Measurements from ENCODE around the gene ANO9.

ANO9 gene, protein sequence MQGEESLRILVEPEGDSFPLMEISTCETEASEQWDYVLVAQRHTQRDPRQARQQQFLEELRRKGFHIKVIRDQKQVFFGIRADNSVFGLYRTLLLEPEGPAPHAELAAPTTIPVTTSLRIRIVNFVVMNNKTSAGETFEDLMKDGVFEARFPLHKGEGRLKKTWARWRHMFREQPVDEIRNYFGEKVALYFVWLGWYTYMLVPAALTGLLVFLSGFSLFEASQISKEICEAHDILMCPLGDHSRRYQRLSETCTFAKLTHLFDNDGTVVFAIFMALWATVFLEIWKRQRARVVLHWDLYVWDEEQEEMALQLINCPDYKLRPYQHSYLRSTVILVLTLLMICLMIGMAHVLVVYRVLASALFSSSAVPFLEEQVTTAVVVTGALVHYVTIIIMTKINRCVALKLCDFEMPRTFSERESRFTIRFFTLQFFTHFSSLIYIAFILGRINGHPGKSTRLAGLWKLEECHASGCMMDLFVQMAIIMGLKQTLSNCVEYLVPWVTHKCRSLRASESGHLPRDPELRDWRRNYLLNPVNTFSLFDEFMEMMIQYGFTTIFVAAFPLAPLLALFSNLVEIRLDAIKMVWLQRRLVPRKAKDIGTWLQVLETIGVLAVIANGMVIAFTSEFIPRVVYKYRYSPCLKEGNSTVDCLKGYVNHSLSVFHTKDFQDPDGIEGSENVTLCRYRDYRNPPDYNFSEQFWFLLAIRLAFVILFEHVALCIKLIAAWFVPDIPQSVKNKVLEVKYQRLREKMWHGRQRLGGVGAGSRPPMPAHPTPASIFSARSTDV

GRCh38 chr11:441418-442274 lies at the start of gene ANO9:
Gene ANO9, minus strand, starts transcription at chr11:442011. Its CDS starts 85 bp downstream, at chr11:441926.
- H3K27me3 ChIP-seq (ENCODE audit: insufficient read depth, low read depth, severe bottlenecking): no peaks in the 10 kb centered on the region
- H3K4me3 ChIP-seq (ENCODE audit: low read depth, low read length): no peak within 1 kb of the TSS
- DNase-seq: peak; percentile 49
- H3K9me3 ChIP-seq (ENCODE audit: severe bottlenecking): no peaks in the 10 kb centered on the region
- no peak within 1 kb of the TSS for H3K27ac ChIP-seq
- no peaks in the 10 kb centered on the region for H3K36me3 ChIP-seq
- TF ChIP-seq, protein P1, sequence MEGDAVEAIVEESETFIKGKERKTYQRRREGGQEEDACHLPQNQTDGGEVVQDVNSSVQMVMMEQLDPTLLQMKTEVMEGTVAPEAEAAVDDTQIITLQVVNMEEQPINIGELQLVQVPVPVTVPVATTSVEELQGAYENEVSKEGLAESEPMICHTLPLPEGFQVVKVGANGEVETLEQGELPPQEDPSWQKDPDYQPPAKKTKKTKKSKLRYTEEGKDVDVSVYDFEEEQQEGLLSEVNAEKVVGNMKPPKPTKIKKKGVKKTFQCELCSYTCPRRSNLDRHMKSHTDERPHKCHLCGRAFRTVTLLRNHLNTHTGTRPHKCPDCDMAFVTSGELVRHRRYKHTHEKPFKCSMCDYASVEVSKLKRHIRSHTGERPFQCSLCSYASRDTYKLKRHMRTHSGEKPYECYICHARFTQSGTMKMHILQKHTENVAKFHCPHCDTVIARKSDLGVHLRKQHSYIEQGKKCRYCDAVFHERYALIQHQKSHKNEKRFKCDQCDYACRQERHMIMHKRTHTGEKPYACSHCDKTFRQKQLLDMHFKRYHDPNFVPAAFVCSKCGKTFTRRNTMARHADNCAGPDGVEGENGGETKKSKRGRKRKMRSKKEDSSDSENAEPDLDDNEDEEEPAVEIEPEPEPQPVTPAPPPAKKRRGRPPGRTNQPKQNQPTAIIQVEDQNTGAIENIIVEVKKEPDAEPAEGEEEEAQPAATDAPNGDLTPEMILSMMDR (IDR thresholded peaks at IDR 0.05; ENCODE audit: low read depth, low read length): no peak

DNA sequence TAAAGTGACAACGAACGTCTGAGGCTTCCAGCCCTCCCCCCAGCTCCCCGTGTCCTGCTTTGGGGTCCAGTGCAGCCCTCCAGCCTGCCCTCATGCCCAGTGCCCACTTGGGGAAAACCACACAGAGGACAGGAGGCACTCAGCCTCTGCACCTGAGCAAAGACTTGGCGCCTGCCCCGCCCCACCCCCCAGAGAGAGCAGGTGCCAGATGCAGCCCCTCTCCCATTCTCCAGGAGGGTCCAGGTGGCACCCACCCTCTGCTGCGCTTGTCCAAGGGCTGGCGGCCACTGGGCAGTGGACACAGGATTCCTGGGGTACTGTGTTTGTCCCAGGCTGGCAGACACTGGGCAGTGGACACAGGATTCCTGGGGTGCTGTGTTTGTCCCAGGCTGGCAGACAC lies 49.5 kb upstream of the ANO9 start:
- Histone ChIP-seq H3K9me3 (ENCODE audit: severe bottlenecking) (no peaks in the 10 kb centered on the region), H3K4me3 (ENCODE audit: low read depth, low read length) (no peak overlapping the region), H3K27ac (no peak overlapping the region), H3K27me3 (ENCODE audit: insufficient read depth, low read depth, severe bottlenecking) (no peaks in the 10 kb centered on the region), H3K36me3 (peaks cover 50% of the 10 kb centered on the region)
- no peak for DNase-seq
- TF ChIP-seq, protein P1 (IDR thresholded peaks at IDR 0.05; ENCODE audit: low read depth, low read length): no peak

DNA sequence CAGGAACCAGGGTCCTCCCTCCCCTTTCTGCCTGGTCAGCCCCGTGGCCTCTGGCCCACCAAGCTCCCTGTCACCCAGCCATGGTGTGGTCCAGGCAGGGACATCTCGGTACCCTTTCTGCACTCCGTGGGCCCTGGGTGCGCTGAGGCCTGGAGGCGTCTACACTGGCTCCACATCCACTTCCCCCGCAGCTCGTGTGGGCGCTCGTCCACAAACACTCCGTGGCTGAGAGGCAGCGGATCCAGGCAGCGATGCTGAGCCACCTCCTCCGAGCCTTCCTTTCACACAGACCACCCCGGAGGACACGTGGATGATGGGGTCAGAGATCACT lies 49.1 kb upstream of the ANO9 start:
- H3K27ac ChIP-seq: no peak overlapping the region
- H3K36me3 ChIP-seq: peaks cover 45% of the 10 kb centered on the region

DNA sequence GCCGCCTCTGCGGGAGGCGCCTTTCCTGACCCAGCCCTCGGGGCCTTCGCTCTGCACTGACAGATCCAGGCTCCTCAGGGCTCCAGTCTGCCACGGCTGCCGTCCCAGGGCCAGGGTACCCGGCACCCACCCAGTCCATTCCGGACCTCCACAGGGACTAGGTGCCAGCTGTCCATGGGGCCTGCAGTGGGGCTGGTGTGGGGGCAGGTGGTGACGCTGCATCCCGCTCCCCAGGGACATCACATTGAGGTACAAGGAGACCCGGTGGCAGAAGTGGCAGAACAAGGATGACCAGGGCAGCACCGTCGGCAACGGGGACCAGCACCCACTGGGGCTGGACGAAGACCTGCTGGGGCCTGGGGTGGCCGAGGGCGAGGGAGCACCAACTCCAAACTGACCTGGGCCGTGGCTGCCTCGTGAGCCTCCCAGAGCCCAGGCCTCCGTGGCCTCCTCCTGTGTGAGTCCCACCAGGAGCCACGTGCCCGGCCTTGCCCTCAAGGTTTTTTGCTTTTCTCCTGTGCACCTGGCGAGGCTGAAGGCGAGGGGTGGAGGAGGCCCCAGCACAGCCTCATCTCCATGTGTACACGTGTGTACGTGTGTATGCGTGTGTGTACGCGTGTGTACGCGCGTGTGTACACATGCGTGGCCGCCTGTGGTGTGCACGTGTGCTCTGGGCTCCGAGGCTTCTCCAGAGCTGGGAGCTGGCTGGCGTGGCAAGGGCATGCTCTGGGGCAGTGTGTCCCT lies 48.5 kb upstream of the ANO9 start:
- no peak overlapping the region for H3K4me3 ChIP-seq (ENCODE audit: low read depth, low read length)
- DNase-seq: no peak
- H3K36me3 ChIP-seq: peaks cover 40% of the 10 kb centered on the region
- H3K9me3 ChIP-seq (ENCODE audit: severe bottlenecking): no peaks in the 10 kb centered on the region
- TF ChIP-seq, protein P1 (IDR thresholded peaks at IDR 0.05; ENCODE audit: low read depth, low read length): no peak
- H3K27ac ChIP-seq: no peak overlapping the region
- no peaks in the 10 kb centered on the region for H3K27me3 ChIP-seq (ENCODE audit: insufficient read depth, low read depth, severe bottlenecking)

More for the DNA sequence above, 49.1 kb upstream of the ANO9 start:
- TF ChIP-seq, protein P1 (IDR thresholded peaks at IDR 0.05; ENCODE audit: low read depth, low read length): no peak
- Histone ChIP-seq H3K9me3 (ENCODE audit: severe bottlenecking) (no peaks in the 10 kb centered on the region), H3K27me3 (ENCODE audit: insufficient read depth, low read depth, severe bottlenecking) (no peaks in the 10 kb centered on the region), H3K4me3 (ENCODE audit: low read depth, low read length) (no peak overlapping the region)
- DNase-seq: no peak

DNA sequence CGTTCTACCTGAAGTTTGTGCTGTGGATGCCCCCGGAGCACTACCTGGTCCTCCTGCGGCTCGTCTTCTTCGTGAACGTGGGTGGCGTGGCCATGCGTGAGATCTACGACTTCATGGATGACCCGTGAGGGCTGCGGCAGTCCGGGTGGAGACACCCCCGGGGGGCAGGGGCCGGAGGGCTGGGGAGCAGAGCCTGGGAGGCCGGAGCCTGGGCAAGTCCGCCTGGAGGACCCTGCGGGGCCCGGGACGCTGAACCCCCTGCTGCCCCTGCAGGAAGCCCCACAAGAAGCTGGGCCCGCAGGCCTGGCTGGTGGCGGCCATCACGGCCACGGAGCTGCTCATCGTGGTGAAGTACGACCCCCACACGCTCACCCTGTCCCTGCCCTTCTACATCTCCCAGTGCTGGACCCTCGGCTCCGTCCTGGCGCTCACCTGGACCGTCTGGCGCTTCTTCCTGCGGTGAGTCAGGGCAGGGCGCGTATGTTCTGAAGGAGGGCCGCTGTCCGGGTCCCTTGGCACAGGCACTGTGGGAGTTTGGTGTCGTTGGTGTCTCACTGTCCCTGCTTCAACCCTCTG lies 47.9 kb upstream of the ANO9 start:
- H3K27me3 ChIP-seq (ENCODE audit: insufficient read depth, low read depth, severe bottlenecking): no peaks in the 10 kb centered on the region
- DNase-seq: no peak
- no peak overlapping the region for H3K27ac ChIP-seq
- peaks cover 33% of the 10 kb centered on the region for H3K36me3 ChIP-seq
- TF ChIP-seq, protein P1 (IDR thresholded peaks at IDR 0.05; ENCODE audit: low read depth, low read length): no peak
- H3K4me3 ChIP-seq (ENCODE audit: low read depth, low read length): no peak overlapping the region
- H3K9me3 ChIP-seq (ENCODE audit: severe bottlenecking): no peaks in the 10 kb centered on the region
